ENCODE results near the gene ZDHHC17. TPM values are rescaled to one million over a fixed set of nuclear protein-coding genes. Genes with fewer than 3 reads are reported as not detected.

Gene ZDHHC17
- total RNA-seq, 4 donors from 2014 or later: 56.7 to 163 (median 80.8) TPM

GRCh38 chr12:76896274-76896673, 132.4 kb downstream of the ZDHHC17 start:
- no peak overlapping the region for H3K27ac ChIP-seq
- TF ChIP-seq POLR2A (IDR thresholded peaks at IDR 0.05) (no peak), CTCF (IDR thresholded peaks at IDR 0.05) (no peak), EP300 (IDR thresholded peaks at IDR 0.05) (no peak)
- WGBS, 2 donors: 72 to 83% methylated on average over 1 of the region's 1 CpG
- H3K36me3 ChIP-seq: no peaks in the 10 kb centered on the region
- peaks cover 0 to 13% (median 4%) of the 10 kb centered on the region in 4 donors for H3K4me1 ChIP-seq
- no peak overlapping the region for H3K4me3 ChIP-seq
- no peak for DNase-seq (ENCODE audit: low spot score in 2 of 2)
- H3K27me3 ChIP-seq: no peaks in the 10 kb centered on the region
- peaks cover 0 to 15% (median 1%) of the 10 kb centered on the region in 4 donors for H3K9me3 ChIP-seq

DNA sequence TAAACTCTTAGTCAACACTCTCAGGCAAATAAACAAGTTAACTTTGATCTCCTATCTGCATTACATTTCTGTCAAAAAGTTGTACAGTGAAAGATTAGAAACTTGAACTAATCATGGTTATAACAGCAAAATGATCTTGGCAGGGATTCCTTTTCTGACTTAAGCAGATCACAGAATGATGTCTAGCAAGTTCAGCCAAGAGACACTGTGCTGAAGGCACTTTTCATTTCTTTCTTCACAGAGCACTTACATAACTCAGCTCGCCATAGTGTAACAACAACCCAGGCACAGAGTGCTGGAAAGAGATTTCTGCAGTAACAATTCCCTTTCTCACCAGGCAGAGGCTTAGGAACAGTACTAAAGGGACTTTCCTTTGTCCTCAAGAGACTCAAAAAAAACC, 134.5 kb downstream of the ZDHHC17 start:
- H3K9me3 ChIP-seq: peaks cover 0 to 14% (median 1%) of the 10 kb centered on the region in 4 donors
- H3K4me1 ChIP-seq: peaks cover 0 to 13% (median 4%) of the 10 kb centered on the region in 4 donors
- no peaks in the 10 kb centered on the region for H3K36me3 ChIP-seq
- DNase-seq (ENCODE audit: low spot score in 2 of 2): no peak
- H3K27me3 ChIP-seq: no peaks in the 10 kb centered on the region
- TF ChIP-seq POLR2A (IDR thresholded peaks at IDR 0.05): no peak
- WGBS, 2 donors: 29 to 42% methylated on average over 1 of the region's 1 CpG
- peak overlapping the region in 1 of 4 donors; percentile 20 for H3K27ac ChIP-seq
- no peak overlapping the region for H3K4me3 ChIP-seq

- Histone ChIP-seq H3K27ac (no peak overlapping the region), H3K9me3 (peaks cover 0 to 4% (median 0%) of the 10 kb centered on the region in 4 donors), H3K36me3 (no peaks in the 10 kb centered on the region), H3K27me3 (no peaks in the 10 kb centered on the region), H3K4me3 (no peak overlapping the region), H3K4me1 (peaks cover 0 to 13% (median 4%) of the 10 kb centered on the region in 4 donors)
- 91 to 97% methylated on average over 2 of the region's 2 CpGs for WGBS, 2 donors
- TF ChIP-seq EP300 (IDR thresholded peaks at IDR 0.05) (no peak), CTCF (IDR thresholded peaks at IDR 0.05) (no peak), POLR2A (IDR thresholded peaks at IDR 0.05) (no peak)
- no peak for DNase-seq (ENCODE audit: low spot score in 2 of 2)
These were observed 135.6 kb downstream of the ZDHHC17 start for GRCh38 chr12:76899522-76899921.

- no peaks in the 10 kb centered on the region for H3K36me3 ChIP-seq
- H3K27ac ChIP-seq: no peak overlapping the region
- WGBS, 2 donors: 55 to 62% methylated on average over 4 of the region's 4 CpGs
- H3K9me3 ChIP-seq: no peaks in the 10 kb centered on the region
- TF ChIP-seq POLR2A (IDR thresholded peaks at IDR 0.05) (no peak), CTCF (IDR thresholded peaks at IDR 0.05) (no peak), EP300 (IDR thresholded peaks at IDR 0.05) (no peak)
- DNase-seq (ENCODE audit: low spot score in 2 of 2): no peak
- peaks cover 0 to 13% (median 4%) of the 10 kb centered on the region in 4 donors for H3K4me1 ChIP-seq
- H3K4me3 ChIP-seq: no peak overlapping the region
- no peaks in the 10 kb centered on the region for H3K27me3 ChIP-seq
These were observed 137.9 kb downstream of the ZDHHC17 start for GRCh38 chr12:76901628-76902380.

Other genes starting within 250 kb of the ZDHHC17 start
- gene OSBPL8, start 204.3 kb upstream of the ZDHHC17 start, total RNA-seq: 100 to 1,000 TPM in 3 of 4 donors, 10 to 100 TPM in 1; 90.9 to 151 (median 119) TPM
- gene CSRP2, start 114.9 kb downstream of the ZDHHC17 start, total RNA-seq: 10 to 100 TPM in 3 of 4 donors, 1 to 10 TPM in 1; 5.0 to 28.6 (median 18.4) TPM

All from tibial nerve (tissue), 4 donors.